MM.1S (cell line): ENCODE results near the gene MUC5B.
"Not testable (repeated sequence)": the region's sequence is repeated elsewhere in the genome, so short reads cannot be mapped to it uniquely, and the experiment has no call there.

Experiments
- DNase-seq: peaks from one replicate; pipeline ENCODE4 v3.0.0-alpha.2; 2015
- H2AFZ ChIP-seq: fragments of 300-600 bp; sonication (generic); 2 replicates; pipeline ENCODE4 v1.6.0; 2016; ENCODE audit warnings: antibody characterized with exemption, low read length
- H3F3A ChIP-seq: fragments of 300-600 bp; sonication (generic); 2 replicates; pipeline ENCODE4 v1.6.1; 2016; ENCODE audit warnings: mild to moderate bottlenecking, antibody characterized with exemption, low read length, moderate library complexity, mixed read lengths; ENCODE audit not compliant: insufficient read depth
- H3K27ac ChIP-seq: fragments of 300-600 bp; sonication (generic); 2 replicates; pipeline ENCODE4 v1.5.1; 2016; ENCODE audit warnings: mild to moderate bottlenecking, low read length
- H3K27me3 ChIP-seq: fragments of 300-600 bp; sonication (generic); replicated peaks from 2 replicates; pipeline ENCODE4 v1.6.0; 2016; ENCODE audit warnings: low read length; ENCODE audit not compliant: insufficient read depth
- H3K36me3 ChIP-seq: fragments of 300-600 bp; sonication (generic); replicated peaks from 2 replicates; pipeline ENCODE4 v1.6.1; 2016; ENCODE audit warnings: mild to moderate bottlenecking, low read length, mixed read lengths; ENCODE audit not compliant: insufficient read depth
- H3K4me1 ChIP-seq: fragments of 300-600 bp; sonication (generic); 2 replicates; pipeline ENCODE4 v1.6.1; 2016; ENCODE audit warnings: low read length, mixed read lengths
- H3K4me2 ChIP-seq: fragments of 300-600 bp; sonication (generic); 2 replicates; pipeline ENCODE4 v1.6.0; 2016; ENCODE audit warnings: low read depth, low read length
- H3K4me3 ChIP-seq: fragments of 300-600 bp; sonication (generic); 2 replicates; pipeline ENCODE4 v1.5.1; 2016; ENCODE audit warnings: low read length, mixed read lengths
- H3K79me2 ChIP-seq: fragments of 300-600 bp; sonication (generic); 2 replicates; pipeline ENCODE4 v1.6.1; 2016; ENCODE audit warnings: mixed run types, low read length, mixed read lengths
- H3K9ac ChIP-seq: fragments of 300-600 bp; sonication (generic); 2 replicates; pipeline ENCODE4 v1.6.1; 2016; ENCODE audit warnings: low read length, mixed read lengths
- H3K9me2 ChIP-seq: fragments of 300-600 bp; sonication (generic); replicated peaks from 2 replicates; pipeline ENCODE4 v1.6.1; 2016; ENCODE audit warnings: mild to moderate bottlenecking, low read length, mixed read lengths; ENCODE audit not compliant: insufficient read depth
- H3K9me3 ChIP-seq: fragments of 300-600 bp; sonication (generic); replicated peaks from 2 replicates; pipeline ENCODE4 v1.6.1; 2016; ENCODE audit warnings: mild to moderate bottlenecking, low read length, mixed read lengths; ENCODE audit not compliant: insufficient read depth
- H4K20me1 ChIP-seq: fragments of 300-600 bp; sonication (generic); 2 replicates; pipeline ENCODE4 v1.6.1; 2016; ENCODE audit warnings: mild to moderate bottlenecking, low read length, moderate library complexity, mixed read lengths; ENCODE audit not compliant: insufficient read depth
- EZH2 ChIP-seq: fragments of 300-600 bp; sonication (generic); optimal IDR thresholded peaks from 2 replicates; pipeline ENCODE3; 2017; ENCODE audit warnings: low read depth, mild to moderate bottlenecking, antibody characterized with exemption, low read length, mixed read lengths
- EZH2phosphoT487 ChIP-seq: fragments of 300-600 bp; sonication (generic); IDR thresholded peaks from 2 replicates; pipeline ENCODE4 v1.6.1; 2018; ENCODE audit warnings: antibody characterized with exemption, low read length
- TF ChIP-seq, protein P1 (sequence below): fragments of 300-600 bp; sonication (generic); IDR thresholded peaks from 2 replicates; pipeline ENCODE4 v1.5.1; 2016; ENCODE audit warnings: antibody characterized with exemption, low read length, mixed read lengths

The MUC5B gene, protein sequence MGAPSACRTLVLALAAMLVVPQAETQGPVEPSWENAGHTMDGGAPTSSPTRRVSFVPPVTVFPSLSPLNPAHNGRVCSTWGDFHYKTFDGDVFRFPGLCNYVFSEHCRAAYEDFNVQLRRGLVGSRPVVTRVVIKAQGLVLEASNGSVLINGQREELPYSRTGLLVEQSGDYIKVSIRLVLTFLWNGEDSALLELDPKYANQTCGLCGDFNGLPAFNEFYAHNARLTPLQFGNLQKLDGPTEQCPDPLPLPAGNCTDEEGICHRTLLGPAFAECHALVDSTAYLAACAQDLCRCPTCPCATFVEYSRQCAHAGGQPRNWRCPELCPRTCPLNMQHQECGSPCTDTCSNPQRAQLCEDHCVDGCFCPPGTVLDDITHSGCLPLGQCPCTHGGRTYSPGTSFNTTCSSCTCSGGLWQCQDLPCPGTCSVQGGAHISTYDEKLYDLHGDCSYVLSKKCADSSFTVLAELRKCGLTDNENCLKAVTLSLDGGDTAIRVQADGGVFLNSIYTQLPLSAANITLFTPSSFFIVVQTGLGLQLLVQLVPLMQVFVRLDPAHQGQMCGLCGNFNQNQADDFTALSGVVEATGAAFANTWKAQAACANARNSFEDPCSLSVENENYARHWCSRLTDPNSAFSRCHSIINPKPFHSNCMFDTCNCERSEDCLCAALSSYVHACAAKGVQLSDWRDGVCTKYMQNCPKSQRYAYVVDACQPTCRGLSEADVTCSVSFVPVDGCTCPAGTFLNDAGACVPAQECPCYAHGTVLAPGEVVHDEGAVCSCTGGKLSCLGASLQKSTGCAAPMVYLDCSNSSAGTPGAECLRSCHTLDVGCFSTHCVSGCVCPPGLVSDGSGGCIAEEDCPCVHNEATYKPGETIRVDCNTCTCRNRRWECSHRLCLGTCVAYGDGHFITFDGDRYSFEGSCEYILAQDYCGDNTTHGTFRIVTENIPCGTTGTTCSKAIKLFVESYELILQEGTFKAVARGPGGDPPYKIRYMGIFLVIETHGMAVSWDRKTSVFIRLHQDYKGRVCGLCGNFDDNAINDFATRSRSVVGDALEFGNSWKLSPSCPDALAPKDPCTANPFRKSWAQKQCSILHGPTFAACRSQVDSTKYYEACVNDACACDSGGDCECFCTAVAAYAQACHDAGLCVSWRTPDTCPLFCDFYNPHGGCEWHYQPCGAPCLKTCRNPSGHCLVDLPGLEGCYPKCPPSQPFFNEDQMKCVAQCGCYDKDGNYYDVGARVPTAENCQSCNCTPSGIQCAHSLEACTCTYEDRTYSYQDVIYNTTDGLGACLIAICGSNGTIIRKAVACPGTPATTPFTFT (N-terminal part only)

GRCh38 chr11:1222491-1223345, at the start of gene MUC5B:
MUC5B (plus strand) TSS chr11:1223066; CDS start chr11:1223124, 58 bp downstream.
- DNase-seq = no peak
- Histone ChIP-seq H3K4me2 (no peak within 1 kb of the TSS), H3K4me3 (no peak within 1 kb of the TSS)

GRCh38 chr11:1173396-1173795, 49.5 kb upstream of the MUC5B start:
- H3K4me2 ChIP-seq, H2AFZ ChIP-seq, H3F3A ChIP-seq, DNase-seq, H3K9me2 ChIP-seq, H3K27ac ChIP-seq, H3K36me3 ChIP-seq, H3K9me3 ChIP-seq, H3K4me1 ChIP-seq, H3K9ac ChIP-seq, H3K79me2 ChIP-seq, H4K20me1 ChIP-seq, H3K4me3 ChIP-seq: not testable (repeated sequence)
- peaks cover 25% of the 10 kb centered on the region for H3K27me3 ChIP-seq

More at GRCh38 chr11:1222491-1223345, at the start of gene MUC5B:
- Histone ChIP-seq H3K36me3 (no peaks in the 10 kb centered on the region), H3K9me2 (no peaks in the 10 kb centered on the region), H3K4me1 (no peaks in the 10 kb centered on the region), H2AFZ (no peak within 1 kb of the TSS), H3K27ac (no peak within 1 kb of the TSS), H3K9ac (no peak within 1 kb of the TSS), H3F3A (no peaks in the 10 kb centered on the region), H3K79me2 (no peaks in the 10 kb centered on the region), H3K9me3 (no peaks in the 10 kb centered on the region), H4K20me1 (no peaks in the 10 kb centered on the region), H3K27me3 (peaks cover 70% of the 10 kb centered on the region)
- TF ChIP-seq EZH2 (no peak), EZH2phosphoT487 (no peak)

DNA sequence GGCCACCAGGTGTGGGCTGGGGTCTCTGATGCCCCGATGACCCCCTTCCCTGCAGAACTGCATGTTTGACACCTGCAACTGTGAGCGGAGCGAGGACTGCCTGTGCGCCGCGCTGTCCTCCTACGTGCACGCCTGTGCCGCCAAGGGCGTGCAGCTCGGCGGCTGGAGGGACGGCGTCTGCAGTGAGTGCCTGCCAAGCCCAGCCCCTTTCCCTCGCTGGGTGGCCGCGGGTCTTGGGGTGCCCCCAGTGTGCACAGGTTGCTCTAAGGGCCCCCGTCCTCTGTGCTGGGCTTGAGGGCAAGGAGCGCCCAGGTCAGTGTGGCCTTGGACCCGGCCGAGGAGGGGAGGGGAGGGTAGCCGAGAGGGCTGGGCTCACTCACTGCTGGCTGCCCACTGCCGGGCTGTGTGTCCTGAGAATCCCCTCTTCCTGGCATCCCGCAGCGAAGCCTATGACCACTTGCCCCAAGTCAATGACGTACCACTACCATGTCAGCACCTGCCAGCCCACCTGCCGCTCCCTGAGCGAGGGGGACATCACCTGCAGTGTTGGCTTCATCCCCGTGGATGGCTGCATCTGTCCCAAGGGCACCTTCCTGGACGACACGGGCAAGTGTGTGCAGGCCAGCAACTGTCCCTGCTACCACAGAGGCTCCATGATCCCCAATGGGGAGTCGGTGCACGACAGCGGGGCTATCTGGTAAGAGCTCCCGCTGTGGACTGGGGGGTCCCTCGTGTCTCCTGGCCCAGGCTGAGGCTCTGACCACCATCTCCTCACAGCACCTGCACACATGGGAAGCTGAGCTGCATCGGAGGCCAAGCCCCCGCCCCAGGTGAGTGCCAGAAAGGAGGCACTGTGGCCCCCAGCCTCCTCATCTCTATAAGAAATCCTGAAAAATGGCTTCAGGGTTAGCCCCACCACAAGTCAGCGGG, 48.2 kb upstream of the MUC5B start:
- Histone ChIP-seq H3K9me3 (no peaks in the 10 kb centered on the region), H3K27me3 (peaks cover 35% of the 10 kb centered on the region), H3K4me2 (no peak overlapping the region), H3K27ac (no peak overlapping the region), H3K4me1 (no peaks in the 10 kb centered on the region), H3K79me2 (no peaks in the 10 kb centered on the region), H2AFZ (no peak overlapping the region), H3F3A (no peaks in the 10 kb centered on the region), H4K20me1 (no peaks in the 10 kb centered on the region), H3K9me2 (no peaks in the 10 kb centered on the region), H3K4me3 (no peak overlapping the region), H3K9ac (no peak overlapping the region), H3K36me3 (no peaks in the 10 kb centered on the region)
- DNase-seq = no peak
- no peak for TF ChIP-seq EZH2phosphoT487
- TF ChIP-seq, protein P1, sequence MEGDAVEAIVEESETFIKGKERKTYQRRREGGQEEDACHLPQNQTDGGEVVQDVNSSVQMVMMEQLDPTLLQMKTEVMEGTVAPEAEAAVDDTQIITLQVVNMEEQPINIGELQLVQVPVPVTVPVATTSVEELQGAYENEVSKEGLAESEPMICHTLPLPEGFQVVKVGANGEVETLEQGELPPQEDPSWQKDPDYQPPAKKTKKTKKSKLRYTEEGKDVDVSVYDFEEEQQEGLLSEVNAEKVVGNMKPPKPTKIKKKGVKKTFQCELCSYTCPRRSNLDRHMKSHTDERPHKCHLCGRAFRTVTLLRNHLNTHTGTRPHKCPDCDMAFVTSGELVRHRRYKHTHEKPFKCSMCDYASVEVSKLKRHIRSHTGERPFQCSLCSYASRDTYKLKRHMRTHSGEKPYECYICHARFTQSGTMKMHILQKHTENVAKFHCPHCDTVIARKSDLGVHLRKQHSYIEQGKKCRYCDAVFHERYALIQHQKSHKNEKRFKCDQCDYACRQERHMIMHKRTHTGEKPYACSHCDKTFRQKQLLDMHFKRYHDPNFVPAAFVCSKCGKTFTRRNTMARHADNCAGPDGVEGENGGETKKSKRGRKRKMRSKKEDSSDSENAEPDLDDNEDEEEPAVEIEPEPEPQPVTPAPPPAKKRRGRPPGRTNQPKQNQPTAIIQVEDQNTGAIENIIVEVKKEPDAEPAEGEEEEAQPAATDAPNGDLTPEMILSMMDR = no peak
- no peak for TF ChIP-seq EZH2
